Measurements from ENCODE around the gene TFDP2. TPM values are rescaled to one million over a fixed set of nuclear protein-coding genes. Genes with fewer than 3 reads are reported as not detected.

Gene TFDP2
- total RNA-seq, 4 donors from 2014 or later: 41.9 to 134 (median 47.3) TPM

DNA sequence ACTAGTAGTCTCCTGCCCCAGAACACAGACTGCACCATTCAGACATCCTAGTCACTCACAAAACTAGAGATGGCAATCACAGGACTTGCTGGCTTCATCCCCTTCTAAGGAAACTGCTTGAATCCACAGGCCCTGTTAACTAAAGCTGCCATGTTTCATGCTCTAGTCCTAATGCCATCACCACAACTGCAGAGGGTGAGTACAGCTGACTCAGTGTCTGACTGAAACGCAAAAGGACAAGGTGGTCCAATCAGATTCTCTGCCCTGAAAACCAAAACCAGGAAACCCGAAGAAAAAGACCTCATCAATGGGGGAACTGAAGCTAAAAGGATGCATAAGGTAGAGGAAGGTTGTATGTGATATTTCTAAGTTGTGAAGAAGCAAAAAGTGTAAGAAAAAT lies 25.2 kb upstream of the TFDP2 start:
- H3K9me3 ChIP-seq: no peaks in the 10 kb centered on the region
- no peaks in the 10 kb centered on the region for H3K27me3 ChIP-seq
- DNase-seq (ENCODE audit: extremely low spot score): no peak
- no peak overlapping the region for H3K4me3 ChIP-seq
- no peaks in the 10 kb centered on the region for H3K4me1 ChIP-seq
- intact Hi-C loops (cut with DNase I): no loop called here
- H3K27ac ChIP-seq (replicated peaks in 1 of 4): no peak overlapping the region
- TF ChIP-seq POLR2A (IDR thresholded peaks at IDR 0.05; ENCODE audit: low read depth): no peak
- no peak for TF ChIP-seq POLR2AphosphoS5 (IDR thresholded peaks at IDR 0.05)
- TF ChIP-seq, protein P1, sequence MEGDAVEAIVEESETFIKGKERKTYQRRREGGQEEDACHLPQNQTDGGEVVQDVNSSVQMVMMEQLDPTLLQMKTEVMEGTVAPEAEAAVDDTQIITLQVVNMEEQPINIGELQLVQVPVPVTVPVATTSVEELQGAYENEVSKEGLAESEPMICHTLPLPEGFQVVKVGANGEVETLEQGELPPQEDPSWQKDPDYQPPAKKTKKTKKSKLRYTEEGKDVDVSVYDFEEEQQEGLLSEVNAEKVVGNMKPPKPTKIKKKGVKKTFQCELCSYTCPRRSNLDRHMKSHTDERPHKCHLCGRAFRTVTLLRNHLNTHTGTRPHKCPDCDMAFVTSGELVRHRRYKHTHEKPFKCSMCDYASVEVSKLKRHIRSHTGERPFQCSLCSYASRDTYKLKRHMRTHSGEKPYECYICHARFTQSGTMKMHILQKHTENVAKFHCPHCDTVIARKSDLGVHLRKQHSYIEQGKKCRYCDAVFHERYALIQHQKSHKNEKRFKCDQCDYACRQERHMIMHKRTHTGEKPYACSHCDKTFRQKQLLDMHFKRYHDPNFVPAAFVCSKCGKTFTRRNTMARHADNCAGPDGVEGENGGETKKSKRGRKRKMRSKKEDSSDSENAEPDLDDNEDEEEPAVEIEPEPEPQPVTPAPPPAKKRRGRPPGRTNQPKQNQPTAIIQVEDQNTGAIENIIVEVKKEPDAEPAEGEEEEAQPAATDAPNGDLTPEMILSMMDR (IDR thresholded peaks at IDR 0.05): no peak
- TF ChIP-seq EP300 (IDR thresholded peaks at IDR 0.05): no peak
- WGBS: 87% methylated on average over 2 of the region's 2 CpGs
- peaks cover 18 to 69% (median 45%) of the 10 kb centered on the region in 4 donors for H3K36me3 ChIP-seq

DNA sequence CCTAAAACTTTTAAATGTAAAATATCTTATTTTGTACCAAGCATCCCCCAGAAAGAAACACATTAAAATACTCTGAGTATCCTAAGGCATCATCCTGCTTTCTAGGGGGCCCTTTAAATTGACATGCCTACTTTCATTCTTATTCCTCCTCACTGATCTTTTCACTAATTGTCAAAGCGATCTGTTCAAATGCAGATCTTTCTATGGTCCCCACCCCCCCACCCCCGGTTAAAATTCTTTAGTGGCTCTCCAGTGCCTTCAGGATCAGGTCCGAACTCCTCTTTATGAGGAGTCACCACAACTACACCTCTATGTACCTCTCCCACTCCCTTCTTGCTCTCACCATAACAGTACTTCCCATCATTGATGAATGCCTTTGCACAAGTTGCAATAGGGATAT lies 19.2 kb upstream of the TFDP2 start:
- WGBS: 95% methylated on average over 3 of the region's 3 CpGs
- no peak for DNase-seq (ENCODE audit: extremely low spot score)
- Histone ChIP-seq H3K27ac (replicated peaks in 1 of 4) (no peak overlapping the region), H3K4me1 (no peaks in the 10 kb centered on the region), H3K27me3 (no peaks in the 10 kb centered on the region), H3K4me3 (no peak overlapping the region), H3K9me3 (no peaks in the 10 kb centered on the region), H3K36me3 (peaks cover 21 to 62% (median 30%) of the 10 kb centered on the region in 4 donors)
- intact Hi-C loops (cut with DNase I): no loop called here
- no peak for TF ChIP-seq EP300 (IDR thresholded peaks at IDR 0.05)
- TF ChIP-seq, protein P1 (IDR thresholded peaks at IDR 0.05): no peak
- no peak for TF ChIP-seq POLR2A (IDR thresholded peaks at IDR 0.05; ENCODE audit: low read depth)
- TF ChIP-seq POLR2AphosphoS5 (IDR thresholded peaks at IDR 0.05): no peak

DNA sequence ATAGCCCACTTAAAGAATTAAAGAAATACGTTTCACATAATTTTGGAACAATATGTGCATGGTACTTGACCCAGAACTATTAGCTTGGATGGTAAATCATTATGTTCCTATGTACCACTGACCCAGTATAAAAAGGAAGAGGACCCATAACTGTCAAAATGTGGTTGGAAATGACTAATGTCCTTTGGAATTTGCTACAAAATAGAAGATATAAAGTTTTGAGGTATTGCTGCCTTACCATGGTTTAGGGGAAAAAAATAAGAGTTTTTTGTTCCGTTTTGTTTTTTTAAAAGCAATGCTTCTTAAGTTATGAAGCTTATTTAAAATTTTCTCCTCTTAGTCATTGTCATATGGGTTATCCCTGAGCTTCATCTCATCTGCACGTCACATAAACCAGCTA lies 15.8 kb upstream of the TFDP2 start:
- Histone ChIP-seq H3K36me3 (peaks cover 10 to 47% (median 14%) of the 10 kb centered on the region in 4 donors), H3K9me3 (no peaks in the 10 kb centered on the region), H3K27me3 (no peaks in the 10 kb centered on the region), H3K4me3 (no peak overlapping the region), H3K27ac (replicated peaks in 1 of 4) (no peak overlapping the region), H3K4me1 (no peaks in the 10 kb centered on the region)
- TF ChIP-seq, protein P1 (IDR thresholded peaks at IDR 0.05): no peak
- TF ChIP-seq POLR2AphosphoS5 (IDR thresholded peaks at IDR 0.05) (no peak), EP300 (IDR thresholded peaks at IDR 0.05) (no peak), POLR2A (IDR thresholded peaks at IDR 0.05; ENCODE audit: low read depth) (no peak)
- intact Hi-C loops (cut with DNase I): no loop called here
- no peak for DNase-seq (ENCODE audit: extremely low spot score)
- 97% methylated on average over 3 of the region's 3 CpGs for WGBS

DNA sequence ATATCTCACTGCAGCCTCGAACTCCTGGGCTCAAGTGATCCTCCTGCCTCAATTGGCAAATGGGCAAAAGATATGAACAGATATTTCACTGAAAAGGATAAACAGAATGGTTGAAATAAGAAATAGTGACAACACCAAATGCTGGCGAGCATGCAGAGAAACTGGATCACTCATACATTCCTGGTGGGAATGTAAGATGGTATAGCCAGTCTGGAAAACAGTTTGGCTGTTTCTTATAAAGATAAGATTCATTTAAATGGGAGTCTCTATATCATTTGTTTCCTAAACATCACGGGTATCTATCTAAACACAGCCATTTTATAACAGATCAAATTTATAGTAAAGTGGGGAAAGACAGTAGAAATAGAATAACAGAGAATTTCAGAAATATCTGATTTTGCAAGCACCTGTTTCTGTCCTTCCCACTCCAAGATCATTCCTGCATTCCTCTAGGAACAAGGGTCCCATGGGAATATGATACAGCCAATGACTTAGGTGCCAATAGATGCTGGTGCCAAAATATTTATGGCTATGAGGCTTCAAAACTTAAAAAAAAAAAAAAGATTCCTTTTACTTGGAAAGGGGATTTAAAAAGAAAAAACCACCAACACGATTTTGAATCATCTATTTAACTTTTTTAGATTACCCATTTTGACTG lies 9.9 kb upstream of the TFDP2 start:
- intact Hi-C loops (cut with DNase I): no loop called here
- Histone ChIP-seq H3K4me3 (no peak overlapping the region), H3K27me3 (no peaks in the 10 kb centered on the region), H3K4me1 (no peaks in the 10 kb centered on the region), H3K9me3 (no peaks in the 10 kb centered on the region), H3K36me3 (peaks cover 0 to 17% (median 0%) of the 10 kb centered on the region in 4 donors), H3K27ac (replicated peaks in 1 of 4) (no peak overlapping the region)
- no peak for DNase-seq (ENCODE audit: extremely low spot score)
- TF ChIP-seq, protein P1 (IDR thresholded peaks at IDR 0.05): no peak
- TF ChIP-seq POLR2AphosphoS5 (IDR thresholded peaks at IDR 0.05): no peak
- TF ChIP-seq EP300 (IDR thresholded peaks at IDR 0.05): no peak
- TF ChIP-seq POLR2A (IDR thresholded peaks at IDR 0.05; ENCODE audit: low read depth): no peak
- 89% methylated on average over 4 of the region's 4 CpGs for WGBS

DNA sequence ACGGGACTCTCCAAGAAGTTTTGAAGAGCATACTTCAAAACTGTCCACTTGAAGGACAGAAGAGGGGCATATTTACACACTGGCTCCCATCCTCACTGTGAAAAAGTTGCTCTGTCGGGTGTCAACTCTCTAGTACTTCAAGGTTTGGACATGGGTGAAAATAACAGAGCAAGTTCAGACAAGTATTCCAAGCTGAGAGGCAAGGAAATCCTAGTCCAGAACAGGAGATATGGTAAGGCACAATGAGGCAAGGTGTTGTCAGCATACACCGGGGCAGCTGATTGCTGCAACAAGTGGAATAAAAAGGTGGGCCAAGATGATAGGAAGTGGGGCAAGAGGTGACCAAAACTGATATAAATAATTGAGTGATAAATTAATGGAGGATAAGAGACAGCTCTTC lies 4.8 kb upstream of the TFDP2 start:
- H3K4me3 ChIP-seq: no peak overlapping the region
- no peak overlapping the region for H3K27ac ChIP-seq (replicated peaks in 1 of 4)
- H3K4me1 ChIP-seq: peaks cover 0 to 5% (median 4%) of the 10 kb centered on the region in 4 donors
- 91% methylated on average over 3 of the region's 3 CpGs for WGBS
- DNase-seq (ENCODE audit: extremely low spot score): no peak
- TF ChIP-seq POLR2AphosphoS5 (IDR thresholded peaks at IDR 0.05): no peak
- TF ChIP-seq POLR2A (IDR thresholded peaks at IDR 0.05; ENCODE audit: low read depth): no peak
- TF ChIP-seq, protein P1 (IDR thresholded peaks at IDR 0.05): no peak
- H3K9me3 ChIP-seq: no peaks in the 10 kb centered on the region
- intact Hi-C loops (cut with DNase I): no loop called here
- H3K36me3 ChIP-seq: no peaks in the 10 kb centered on the region
- no peaks in the 10 kb centered on the region for H3K27me3 ChIP-seq

Measured in esophagus muscularis mucosa (tissue), 4 donors.